ENCODE data around the gene EPHB1. TPM values are rescaled to one million over a fixed set of nuclear protein-coding genes. Genes with fewer than 3 reads are reported as not detected.

Gene EPHB1
- total and polyA plus RNA-seq, 2 experiments from 2014 or later: 0.45 to 1.7 TPM

GRCh38 chr3:134761213-134761612 lies 33.8 kb upstream of the EPHB1 start:
- no peak for TF ChIP-seq CTCF (IDR thresholded peaks at IDR 0.05; ENCODE audit: low read depth, low read length)
- Histone ChIP-seq H3K9me3 (ENCODE audit: low read depth) (no peaks in the 10 kb centered on the region), H3K4me3 (no peak overlapping the region), H3K4me1 (ENCODE audit: low read depth) (no peaks in the 10 kb centered on the region), H3K36me3 (no peaks in the 10 kb centered on the region), H3K27me3 (peaks cover 27% of the 10 kb centered on the region), H3K27ac (no peak overlapping the region)
- peak in 1 of 2 donors; percentile 19 for DNase-seq (ENCODE audit: low read depth in 1 of 2, low spot score in 1 of 2)

DNA sequence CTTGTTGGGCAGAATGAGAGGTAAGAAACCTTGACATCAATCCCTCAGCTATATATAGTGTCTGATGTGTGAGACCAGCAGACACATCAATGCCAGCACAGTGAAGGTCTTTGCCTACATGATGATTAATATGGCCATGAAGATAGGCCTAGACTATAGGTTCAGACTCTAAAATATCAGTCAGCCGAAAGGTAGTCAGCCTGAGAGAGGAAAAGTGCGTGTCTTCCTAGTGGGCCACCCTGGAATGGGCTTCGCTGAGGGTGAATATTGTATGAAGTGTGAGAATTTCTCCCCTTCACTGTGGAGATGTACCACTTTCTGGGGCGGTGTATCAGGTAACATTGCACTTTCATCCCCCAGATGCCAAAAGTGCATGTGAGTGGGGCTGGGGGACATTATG lies 33.0 kb upstream of the EPHB1 start:
- Histone ChIP-seq H3K27ac (no peak overlapping the region), H3K4me3 (no peak overlapping the region), H3K4me1 (ENCODE audit: low read depth) (no peaks in the 10 kb centered on the region), H3K36me3 (no peaks in the 10 kb centered on the region), H3K9me3 (ENCODE audit: low read depth) (no peaks in the 10 kb centered on the region), H3K27me3 (peaks cover 19% of the 10 kb centered on the region)
- no peak for TF ChIP-seq CTCF (IDR thresholded peaks at IDR 0.05; ENCODE audit: low read depth, low read length)
- DNase-seq (ENCODE audit: low read depth in 1 of 2, low spot score in 1 of 2): no peak

GRCh38 chr3:134765468-134765867 lies 29.6 kb upstream of the EPHB1 start:
- peaks cover 8% of the 10 kb centered on the region for H3K27me3 ChIP-seq
- no peaks in the 10 kb centered on the region for H3K36me3 ChIP-seq
- H3K4me3 ChIP-seq: no peak overlapping the region
- no peak for TF ChIP-seq CTCF (IDR thresholded peaks at IDR 0.05; ENCODE audit: low read depth, low read length)
- H3K4me1 ChIP-seq (ENCODE audit: low read depth): peaks cover 4% of the 10 kb centered on the region
- no peak for DNase-seq (ENCODE audit: low read depth in 1 of 2, low spot score in 1 of 2)
- H3K9me3 ChIP-seq (ENCODE audit: low read depth): no peaks in the 10 kb centered on the region
- no peak overlapping the region for H3K27ac ChIP-seq

GRCh38 chr3:134766290-134766689 lies 28.8 kb upstream of the EPHB1 start:
- Histone ChIP-seq H3K36me3 (no peaks in the 10 kb centered on the region), H3K4me3 (no peak overlapping the region), H3K4me1 (ENCODE audit: low read depth) (peaks cover 4% of the 10 kb centered on the region), H3K27ac (no peak overlapping the region), H3K9me3 (ENCODE audit: low read depth) (no peaks in the 10 kb centered on the region), H3K27me3 (peaks cover 8% of the 10 kb centered on the region)
- DNase-seq (ENCODE audit: low read depth in 1 of 2, low spot score in 1 of 2): no peak
- TF ChIP-seq CTCF (IDR thresholded peaks at IDR 0.05; ENCODE audit: low read depth, low read length): no peak

DNA sequence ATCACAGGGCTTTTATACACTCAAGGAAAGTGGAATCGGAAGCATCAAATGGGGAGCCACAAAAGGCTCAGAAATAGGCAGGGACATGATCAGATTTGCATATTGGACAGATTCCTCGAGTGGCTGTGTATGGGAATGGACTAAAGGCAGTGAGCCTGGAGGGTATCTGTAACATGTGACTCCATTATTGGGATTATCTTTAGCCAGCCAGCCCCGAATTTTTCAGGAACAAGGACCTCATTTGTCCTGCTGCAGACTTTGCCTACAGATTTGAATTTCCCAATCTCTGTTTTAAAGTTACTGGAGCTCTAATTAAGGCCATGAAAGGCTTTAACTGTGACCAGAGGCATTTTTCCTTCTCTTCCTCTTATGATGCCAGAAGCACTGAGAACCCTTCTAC lies 26.9 kb upstream of the EPHB1 start:
- no peak for TF ChIP-seq CTCF (IDR thresholded peaks at IDR 0.05; ENCODE audit: low read depth, low read length)

DNA sequence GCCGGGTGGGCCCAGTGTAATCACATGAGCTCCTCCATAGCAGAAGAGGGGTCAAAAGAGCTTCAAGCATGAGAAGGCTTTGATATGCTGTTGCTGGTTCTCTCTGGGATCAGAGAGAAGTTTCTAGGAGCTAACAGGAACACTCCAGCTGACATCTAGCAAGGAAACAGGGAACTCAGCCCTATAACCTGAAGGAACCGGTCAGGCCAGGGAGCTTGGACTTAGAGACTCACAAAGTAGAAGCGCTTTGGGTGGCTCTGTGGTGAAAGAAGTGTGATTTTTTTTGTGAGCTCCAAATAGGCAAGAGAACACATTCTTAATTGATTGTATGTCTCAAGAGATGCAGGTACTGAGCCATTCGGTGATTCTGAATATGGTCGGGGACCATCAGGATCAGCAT lies 26.2 kb upstream of the EPHB1 start:
- no peak for TF ChIP-seq CTCF (IDR thresholded peaks at IDR 0.05; ENCODE audit: low read depth, low read length)

More for the DNA sequence above, 26.9 kb upstream of the EPHB1 start:
- Histone ChIP-seq H3K9me3 (ENCODE audit: low read depth) (no peaks in the 10 kb centered on the region), H3K36me3 (no peaks in the 10 kb centered on the region), H3K4me1 (ENCODE audit: low read depth) (peaks cover 8% of the 10 kb centered on the region), H3K27ac (no peak overlapping the region), H3K27me3 (peaks cover 8% of the 10 kb centered on the region), H3K4me3 (no peak overlapping the region)
- DNase-seq (ENCODE audit: low read depth in 1 of 2, low spot score in 1 of 2): no peak

More for the DNA sequence above, 26.2 kb upstream of the EPHB1 start:
- no peak overlapping the region for H3K4me3 ChIP-seq
- no peak overlapping the region for H3K27ac ChIP-seq
- H3K9me3 ChIP-seq (ENCODE audit: low read depth): no peaks in the 10 kb centered on the region
- peak in 1 of 2 donors; percentile 13 for DNase-seq (ENCODE audit: low read depth in 1 of 2, low spot score in 1 of 2)
- peaks cover 8% of the 10 kb centered on the region for H3K27me3 ChIP-seq
- H3K36me3 ChIP-seq: no peaks in the 10 kb centered on the region
- peaks cover 11% of the 10 kb centered on the region for H3K4me1 ChIP-seq (ENCODE audit: low read depth)

Measured in cardiac muscle cell (in vitro differentiated cells and primary cell).